ENCODE data around the gene RAET1E. TPM values are rescaled to one million over a fixed set of nuclear protein-coding genes. Genes with fewer than 3 reads are reported as not detected.

RAET1E gene
- total and polyA plus RNA-seq, 10 donors, result 0.04 to 3.4 (median 1.2) TPM

- no peak for TF ChIP-seq POLR2AphosphoS5 (IDR thresholded peaks at IDR 0.05)
- no peak for TF ChIP-seq POLR2A (IDR thresholded peaks at IDR 0.05)
- no peak for TF ChIP-seq CTCF (IDR thresholded peaks at IDR 0.05 in 8 of 11, conservative IDR thresholded peaks at IDR 0.05 in 3 of 11)
- H3K27me3 ChIP-seq (replicated peaks in 1 of 7), result peaks cover 0 to 12% (median 0%) of the 10 kb centered on the region in 7 donors
- no peak overlapping the region for H3K27ac ChIP-seq
- no peak for DNase-seq
- no peaks in the 10 kb centered on the region for H3K36me3 ChIP-seq
- intact Hi-C loops (cut with DNase I; ENCODE audit: low total_unique reads), result loop anchor here (2.0 kb wide), 1 partner anchor 55 kb away; the partner anchor contains the start of gene RAET1G
- WGBS, 5 donors, result 58 to 66% (median 64%) methylated on average over 4 of the region's 4 CpGs
- H3K4me1 ChIP-seq, result peaks cover 8 to 22% (median 15%) of the 10 kb centered on the region in 6 donors
- no peak overlapping the region for H3K4me3 ChIP-seq
- H3K9me3 ChIP-seq, result peaks cover 0 to 9% (median 0%) of the 10 kb centered on the region in 8 donors
Observed at GRCh38 chr6:149867876-149868640, 29.9 kb downstream of the RAET1E start.

- intact Hi-C loops (cut with DNase I; ENCODE audit: low total_unique reads), result no loop called here
- no peaks in the 10 kb centered on the region for H3K36me3 ChIP-seq
- H3K9me3 ChIP-seq, result no peaks in the 10 kb centered on the region
- peak overlapping the region; percentile 31 to 88 (median 86) for H3K27ac ChIP-seq
- H3K27me3 ChIP-seq (replicated peaks in 1 of 7), result peaks cover 0 to 36% (median 0%) of the 10 kb centered on the region in 7 donors
- H3K4me1 ChIP-seq, result peaks cover 8 to 35% (median 22%) of the 10 kb centered on the region in 6 donors
- 18 to 30% (median 21%) methylated on average over 13 to 23 of the region's 23 CpGs for WGBS, 5 donors
- peak overlapping the region; percentile 44 to 94 (median 76) for H3K4me3 ChIP-seq
- no peak for DNase-seq
- TF ChIP-seq CTCF (IDR thresholded peaks at IDR 0.05 in 8 of 11, conservative IDR thresholded peaks at IDR 0.05 in 3 of 11) (peak in 9 of 11 experiments; percentile 37 to 59 (median 49)), POLR2A (IDR thresholded peaks at IDR 0.05) (no peak)
Observed at GRCh38 chr6:149864578-149865535, 33.1 kb downstream of the RAET1E start.

- Histone ChIP-seq H3K4me1 (peaks cover 8 to 35% (median 22%) of the 10 kb centered on the region in 6 donors), H3K4me3 (peak within 1 kb of the TSS; percentile 44 to 94 (median 76)), H3K27ac (peak within 1 kb of the TSS; percentile 31 to 88 (median 86)), H3K27me3 (replicated peaks in 1 of 7) (peaks cover 0 to 36% (median 0%) of the 10 kb centered on the region in 7 donors), H3K36me3 (no peaks in the 10 kb centered on the region), H3K9me3 (no peaks in the 10 kb centered on the region)
- WGBS, 5 donors, result 0 to 1% (median 0%) methylated on average over 24 to 110 of the region's 110 CpGs
- no peak for TF ChIP-seq POLR2A (IDR thresholded peaks at IDR 0.05)
- TF ChIP-seq POLR2AphosphoS5 (IDR thresholded peaks at IDR 0.05), result peak; percentile 16 to 85 (median 70)
- peak in 1 of 11 experiments; percentile 3 for TF ChIP-seq CTCF (IDR thresholded peaks at IDR 0.05 in 8 of 11, conservative IDR thresholded peaks at IDR 0.05 in 3 of 11)
- peak; percentile 95 for DNase-seq
- intact Hi-C loops (cut with DNase I; ENCODE audit: low total_unique reads), result no loop called here
Observed at GRCh38 chr6:149863698-149864577, 34.0 kb downstream of the RAET1E start, which contains the start of gene LRP11. Gene LRP11 (minus strand): TSS chr6:149864359. CDS start chr6:149864020, 339 bp downstream.
